Left lung (tissue), 10 donors: ENCODE data around the gene PPP2R2D. TPM values are rescaled to one million over a fixed set of nuclear protein-coding genes. Genes with fewer than 3 reads are reported as not detected.

Experiments used
- ATAC-seq: fragments of 200-7000 bp; cut with Tn5 transposase; one replicate; pipeline ENCODE4 v1.9.1; 2020; ENCODE audit warnings: moderate library complexity
- DNase-seq, 4 donors: peaks; one replicate each; pipeline ENCODE4 v3.0.0-alpha.2; 2013 to 2020
- H3K27ac ChIP-seq, 2 donors: fragments of 200-600 bp; sonication (generic) in 1 of 2; one replicate each; pipeline versions ENCODE4 v1.5.0 to v1.8.0; 2020 to 2021
- H3K27me3 ChIP-seq, 2 donors: fragments of 200-600 bp; sonication (generic) in 1 of 2; one replicate each; pipeline versions ENCODE4 v1.5.0 to v1.8.0; 2020 to 2021
- H3K36me3 ChIP-seq, 2 donors: fragments of 200-600 bp; sonication (generic) in 1 of 2; one replicate each; pipeline versions ENCODE4 v1.5.0 to v1.8.0; 2020 to 2021
- H3K4me1 ChIP-seq, 2 donors: fragments of 200-600 bp; one replicate each; pipeline ENCODE4 v1.8.0; 2021
- H3K4me3 ChIP-seq, 2 donors: fragments of 200-600 bp; sonication (generic) in 1 of 2; one replicate each; pipeline versions ENCODE4 v1.5.0 to v1.8.0; 2020 to 2021; ENCODE audit warnings: mild to moderate bottlenecking in 1 of 2
- H3K9me3 ChIP-seq, 2 donors: fragments of 200-600 bp; sonication (generic) in 1 of 2; one replicate each; pipeline versions ENCODE4 v1.5.0 to v1.8.0; 2020 to 2021
- CTCF ChIP-seq, 2 donors: fragments of 200-600 bp; sonication (generic) in 1 of 2; IDR thresholded peaks; one replicate each; pipeline versions ENCODE4 v1.5.0 to v1.8.0; 2021; ENCODE audit warnings: antibody characterized with exemption in 2 of 2
- intact Hi-C, 2 donors: fragments of 100-400 bp; cut with DNase I; formaldehyde crosslinking; loops; one replicate each; pipeline versions ENCODE4 v1.11.2 to v1.14.2; 2022
- polyA plus RNA-seq, 6 donors: library from polyadenylated mRNA; unstranded; fragments of 120-200 nt; gene quantifications; one replicate each; pipeline ENCODE4 v1.2.1, GENCODE V29; 2013; ENCODE audit not compliant: insufficient read length in 6 of 6
- total RNA-seq, 2 donors: library from RNA; stranded (reverse); fragmentation: NEBNext Ultra II Directional; extraction: Animal tissue kit (Norgen Biotek cat#: 25700); gene quantifications; one replicate each; pipeline ENCODE4 v1.2.1, GENCODE V29; 2021
- donor health status: DM: no; HTN: yes; CAD: no.
- donor health status: DM: no; HTN: no; CAD: no.

The PPP2R2D gene
- total and polyA plus RNA-seq, 8 donors, result 22.7 to 42.4 (median 35.8) TPM

- Histone ChIP-seq H3K36me3 (no peaks in the 10 kb centered on the region), H3K9me3 (peaks cover 0 to 6% of the 10 kb centered on the region in 2 donors), H3K4me3 (no peak overlapping the region), H3K27me3 (no peaks in the 10 kb centered on the region), H3K27ac (peak overlapping the region in 1 of 2 donors; percentile 69), H3K4me1 (peaks cover 9 to 54% of the 10 kb centered on the region in 2 donors)
- no peak for TF ChIP-seq CTCF (IDR thresholded peaks at IDR 0.05)
- intact Hi-C loops, result no loop called here
- ATAC-seq (no peak), DNase-seq (no peak)
These were observed 25.4 kb downstream of the PPP2R2D start for GRCh38 chr10:131926253-131926652.

DNA sequence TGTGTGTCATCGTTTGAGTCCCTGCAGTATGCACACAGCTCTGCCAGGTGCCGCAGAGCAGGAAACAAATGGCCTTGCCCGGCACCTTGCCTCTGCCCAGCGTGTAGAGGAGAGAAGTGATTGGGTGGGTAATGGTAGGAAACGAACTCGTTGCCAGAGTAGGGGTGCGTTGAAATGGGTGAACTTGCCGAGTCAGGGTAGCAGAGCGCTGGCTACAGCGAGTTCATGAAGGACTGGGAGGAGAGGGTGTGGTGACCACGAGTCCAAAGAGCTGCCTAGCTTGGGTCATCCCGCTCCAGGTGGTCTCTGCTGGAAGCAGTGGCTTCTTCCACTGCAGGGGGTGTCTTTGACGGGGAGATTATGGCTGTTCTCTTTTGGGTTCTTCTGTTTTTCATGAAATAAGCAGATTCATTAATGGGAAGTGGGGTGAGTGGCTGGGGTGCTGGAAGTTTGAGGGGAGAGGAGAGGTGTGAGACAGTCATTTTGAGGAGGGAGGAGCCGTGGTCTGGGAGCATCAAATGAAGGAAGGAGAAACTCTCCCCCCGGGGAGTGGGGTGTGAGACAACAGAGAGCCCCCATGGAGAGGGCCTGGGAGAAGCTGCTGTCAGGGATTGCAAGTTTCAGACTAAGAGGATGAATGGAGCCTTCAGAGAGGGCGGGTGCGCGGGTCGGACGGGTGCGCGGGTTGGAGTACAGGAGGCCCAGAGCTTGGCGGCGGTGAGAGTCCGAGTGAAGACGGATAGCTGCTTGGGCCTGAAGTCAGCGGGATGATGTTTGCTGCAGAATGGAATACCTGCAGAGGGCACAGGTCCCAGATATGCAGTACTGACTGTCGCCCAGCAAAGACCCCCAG, 26.2 kb downstream of the PPP2R2D start:
- DNase-seq (no peak), ATAC-seq (no peak)
- H3K9me3 ChIP-seq, result peaks cover 0 to 6% of the 10 kb centered on the region in 2 donors
- no peak overlapping the region for H3K4me3 ChIP-seq
- intact Hi-C loops, result no loop called here
- no peak for TF ChIP-seq CTCF (IDR thresholded peaks at IDR 0.05)
- H3K36me3 ChIP-seq, result no peaks in the 10 kb centered on the region
- H3K4me1 ChIP-seq, result peaks cover 9 to 54% of the 10 kb centered on the region in 2 donors
- H3K27me3 ChIP-seq, result no peaks in the 10 kb centered on the region
- no peak overlapping the region for H3K27ac ChIP-seq

DNA sequence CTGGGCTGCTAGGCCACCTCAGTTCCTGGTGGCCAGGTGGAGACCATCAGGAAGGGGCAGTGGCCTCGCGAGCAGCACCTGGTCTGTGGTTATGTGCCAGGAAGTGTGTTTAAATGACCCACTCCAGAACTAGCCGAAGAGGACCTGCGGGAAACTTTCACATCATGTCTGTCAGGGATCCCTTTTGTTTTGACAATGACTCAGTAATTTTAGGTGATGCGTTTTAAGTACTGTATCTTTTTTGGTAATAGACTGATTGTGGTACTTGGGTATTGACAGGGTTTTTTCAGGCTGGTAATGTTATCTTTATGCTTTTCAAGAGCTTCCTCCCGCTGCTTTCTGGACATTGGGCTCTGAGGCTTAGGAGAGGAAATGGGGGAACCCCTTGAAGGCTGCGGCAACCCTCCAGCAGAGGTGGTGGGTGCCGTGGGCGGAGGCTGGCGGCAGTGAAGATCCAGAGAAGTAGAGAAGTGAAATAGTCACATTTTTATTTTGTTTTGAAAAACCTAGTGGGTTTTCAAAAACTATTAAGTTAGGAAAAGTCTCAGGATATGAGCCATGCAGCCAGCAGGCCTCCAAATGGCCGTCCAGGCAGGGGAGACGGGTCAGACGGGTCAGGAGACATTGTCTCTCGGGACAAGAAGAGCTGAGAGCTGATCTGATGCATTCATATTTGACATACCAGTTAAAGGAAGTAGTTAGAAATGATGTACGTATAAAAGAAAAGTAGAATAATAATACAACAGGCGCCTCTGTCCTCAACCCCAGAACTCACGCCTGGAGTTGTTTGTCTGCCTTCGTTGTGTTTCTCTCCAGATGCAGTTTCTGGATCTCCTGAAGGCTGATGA, 27.7 kb downstream of the PPP2R2D start:
- Histone ChIP-seq H3K4me3 (no peak overlapping the region), H3K27ac (peak overlapping the region in 1 of 2 donors; percentile 50), H3K36me3 (no peaks in the 10 kb centered on the region), H3K9me3 (peaks cover 0 to 6% of the 10 kb centered on the region in 2 donors), H3K27me3 (no peaks in the 10 kb centered on the region), H3K4me1 (peaks cover 9 to 54% of the 10 kb centered on the region in 2 donors)
- intact Hi-C loops, result no loop called here
- no peak for DNase-seq
- no peak for TF ChIP-seq CTCF (IDR thresholded peaks at IDR 0.05)
- no peak for ATAC-seq

DNA sequence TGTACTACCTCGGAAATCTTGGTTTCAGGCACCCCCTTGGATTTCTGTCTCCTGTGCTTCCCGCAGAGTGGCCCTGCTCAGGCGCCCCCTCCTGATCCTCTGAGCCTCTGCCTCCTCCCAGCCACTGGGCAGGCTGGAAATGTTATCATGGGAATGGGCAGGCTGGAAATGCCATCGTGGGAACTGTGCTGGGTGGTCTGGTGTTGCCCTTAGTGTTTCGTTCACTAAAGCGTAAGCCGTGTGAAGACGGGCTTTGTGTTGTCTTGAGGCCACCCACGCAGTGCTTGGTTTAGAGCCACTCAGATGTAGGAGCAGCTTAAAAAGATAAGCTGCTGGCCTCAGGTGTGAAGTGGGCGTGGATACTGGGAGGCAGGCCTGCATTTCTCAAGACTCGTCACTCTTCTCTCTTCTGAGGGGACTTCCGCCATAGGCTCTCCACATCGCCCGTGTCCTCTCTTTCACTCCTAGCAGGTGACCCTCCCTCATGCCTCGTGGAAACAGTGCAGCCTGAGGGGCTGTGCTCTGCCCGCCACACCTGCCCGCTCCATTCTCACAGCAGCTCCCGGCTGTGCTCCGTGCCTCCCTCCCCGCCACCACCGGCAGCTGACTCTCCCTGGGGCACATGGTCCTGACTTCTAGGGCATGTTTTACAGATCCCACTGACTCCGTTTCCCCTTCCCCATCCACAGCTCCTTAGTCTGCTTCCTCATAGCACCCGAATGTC, 28.5 kb downstream of the PPP2R2D start:
- peaks cover 0 to under 1% of the 10 kb centered on the region in 2 donors for H3K36me3 ChIP-seq
- intact Hi-C loops, result no loop called here
- no peak for TF ChIP-seq CTCF (IDR thresholded peaks at IDR 0.05)
- H3K4me1 ChIP-seq, result peaks cover 9 to 53% of the 10 kb centered on the region in 2 donors
- no peak overlapping the region for H3K4me3 ChIP-seq
- peak overlapping the region in 1 of 2 donors; percentile 50 for H3K27ac ChIP-seq
- peaks cover 0 to 6% of the 10 kb centered on the region in 2 donors for H3K9me3 ChIP-seq
- no peak for ATAC-seq
- DNase-seq, result no peak
- H3K27me3 ChIP-seq, result no peaks in the 10 kb centered on the region
